SK-N-MC (cell line): ENCODE results near the gene MPP1.

ENCODE experiments used
- DNase-seq: peaks from one replicate; pipeline ENCODE4 v3.0.0-alpha.2; 2011; ENCODE audit warnings: low read depth, low spot score
- H3K27ac ChIP-seq: fragments of 200-600 bp; sonication (generic); 2 replicates; pipeline ENCODE4 v1.5.1; 2016; ENCODE audit warnings: mixed run types
- H3K36me3 ChIP-seq: fragments of 200-600 bp; sonication (generic); 2 replicates; pipeline ENCODE4 v1.6.1; 2017; ENCODE audit warnings: antibody characterized with exemption, low read length, mixed read lengths; ENCODE audit not compliant: insufficient read depth
- H3K4me3 ChIP-seq: fragments of 200-600 bp; sonication (generic); 2 replicates; pipeline ENCODE4 v1.5.1; 2016
- H3K9ac ChIP-seq: fragments of 200-600 bp; sonication (generic); 2 replicates; pipeline ENCODE4 v1.8.0; 2017; ENCODE audit warnings: mixed run types, mixed read lengths; ENCODE audit not compliant: insufficient read length
- H3K9me3 ChIP-seq: fragments of 200-600 bp; sonication (generic); 2 replicates; pipeline ENCODE4 v1.6.1; 2017; ENCODE audit warnings: low read depth, mild to moderate bottlenecking, antibody characterized with exemption, low read length, moderate library complexity, mixed read lengths
- EZH2 ChIP-seq: fragments of 200-600 bp; sonication (generic); IDR thresholded peaks from one replicate; pipeline ENCODE4 v1.6.1; 2017; ENCODE audit warnings: antibody characterized with exemption
- FOXP2 ChIP-seq: optimal IDR thresholded peaks from 2 replicates; pipeline ENCODE3; 2011; ENCODE audit warnings: mild to moderate bottlenecking, moderate library complexity; ENCODE audit not compliant: insufficient read depth; ENCODE audit errors: extremely low read length, control extremely low read depth
- POLR2AphosphoS5 ChIP-seq: IDR thresholded peaks from 2 replicates; pipeline ENCODE4 v1.6.1; 2012; ENCODE audit warnings: mild to moderate bottlenecking, low read depth, low read length, borderline replicate concordance

Gene MPP1

DNA sequence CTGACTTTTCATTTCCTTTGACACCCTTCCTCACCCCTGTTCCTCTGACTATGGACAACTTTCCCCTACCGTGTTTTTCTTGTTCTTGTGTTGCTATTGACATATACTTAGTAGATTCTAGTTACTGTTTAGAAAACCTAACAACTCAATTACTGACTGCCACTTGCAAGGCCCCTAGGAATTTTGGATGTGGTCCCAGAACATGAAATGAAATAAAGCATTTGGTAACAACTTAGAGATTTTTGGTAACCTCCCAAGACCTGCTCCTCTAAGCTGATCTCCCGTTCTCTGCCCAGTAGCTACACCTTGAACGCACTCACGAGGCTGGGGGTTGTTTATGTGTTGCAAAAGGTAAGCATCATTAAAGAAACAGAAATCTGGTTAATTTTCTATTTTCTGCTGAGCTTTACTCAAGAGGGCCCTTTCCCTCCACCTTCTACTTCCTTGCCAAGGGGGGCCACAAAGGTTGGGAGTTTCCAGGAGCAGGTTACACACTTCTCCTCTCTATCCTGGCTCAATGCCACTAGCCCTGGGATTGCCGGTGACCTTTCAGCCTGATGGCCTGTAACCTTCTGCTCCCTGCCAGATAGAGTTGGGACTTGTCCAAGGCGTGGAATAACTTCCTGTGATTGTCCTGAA is 74.9 kb downstream of the MPP1 start:
- Histone ChIP-seq H3K36me3 (no peaks in the 10 kb centered on the region), H3K9ac (no peak overlapping the region), H3K4me3 (no peak overlapping the region), H3K27ac (no peak overlapping the region), H3K9me3 (no peaks in the 10 kb centered on the region)
- TF ChIP-seq POLR2AphosphoS5 (no peak), FOXP2 (no peak), EZH2 (no peak)
- no peak for DNase-seq

DNA sequence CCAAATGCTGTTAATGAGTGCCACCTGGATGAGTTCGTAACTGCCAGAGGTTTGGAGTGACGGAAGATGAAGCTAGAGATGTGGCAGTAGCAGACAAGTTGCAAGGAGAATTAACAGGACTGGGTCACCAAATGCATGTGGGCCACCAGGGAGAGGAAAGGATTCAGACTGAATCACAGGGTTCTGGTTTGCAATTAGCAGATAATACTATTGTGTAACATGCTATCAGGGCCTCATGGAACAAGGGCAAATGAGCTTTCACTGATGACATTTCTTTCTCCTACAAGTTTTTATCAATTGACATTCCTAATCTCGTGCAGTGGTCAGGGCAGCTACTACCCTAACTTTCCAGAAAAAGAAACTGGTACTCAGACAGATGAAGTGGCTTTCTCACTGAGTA is 75.8 kb downstream of the MPP1 start:
- no peak overlapping the region for H3K4me3 ChIP-seq

More for the DNA sequence above, 75.8 kb downstream of the MPP1 start:
- H3K9ac ChIP-seq = no peak overlapping the region
- no peaks in the 10 kb centered on the region for H3K36me3 ChIP-seq
- no peak for DNase-seq
- no peak for TF ChIP-seq EZH2
- no peak for TF ChIP-seq POLR2AphosphoS5
- TF ChIP-seq FOXP2 = no peak
- H3K9me3 ChIP-seq = no peaks in the 10 kb centered on the region
- no peak overlapping the region for H3K27ac ChIP-seq
